GM23248 (cell line): ENCODE data around the gene C12orf75. TPM values are rescaled to one million over a fixed set of nuclear protein-coding genes. Genes with fewer than 3 reads are reported as not detected.

Source experiments
- DNase-seq: peaks from one replicate; pipeline ENCODE4 v3.0.0-alpha.2; 2015
- H2AFZ ChIP-seq: fragments of 200-600 bp; sonication (generic); 2 replicates; pipeline ENCODE4 v1.6.1; 2016; ENCODE audit warnings: antibody characterized with exemption
- H3F3A ChIP-seq: fragments of 200-600 bp; sonication (generic); 2 replicates; pipeline ENCODE4 v1.6.1; 2016; ENCODE audit warnings: mild to moderate bottlenecking, antibody characterized with exemption, mixed run types; ENCODE audit not compliant: insufficient read depth
- H3K27ac ChIP-seq: fragments of 200-600 bp; sonication (generic); 2 replicates; pipeline ENCODE4 v1.5.1; 2016; ENCODE audit warnings: mild to moderate bottlenecking
- H3K27me3 ChIP-seq: fragments of 200-600 bp; sonication (generic); replicated peaks from 2 replicates; pipeline ENCODE4 v1.6.1; 2016; ENCODE audit warnings: mild to moderate bottlenecking; ENCODE audit not compliant: insufficient read depth
- H3K36me3 ChIP-seq: fragments of 200-600 bp; sonication (generic); 2 replicates; pipeline ENCODE4 v1.6.1; 2016; ENCODE audit warnings: low read depth, mild to moderate bottlenecking
- H3K4me1 ChIP-seq: fragments of 200-600 bp; sonication (generic); 2 replicates; pipeline ENCODE4 v1.6.1; 2016; ENCODE audit warnings: mild to moderate bottlenecking; ENCODE audit not compliant: insufficient read depth
- H3K4me2 ChIP-seq: fragments of 200-600 bp; sonication (generic); one replicate; pipeline ENCODE4 v1.6.1; 2016; ENCODE audit warnings: mild to moderate bottlenecking; ENCODE audit not compliant: unreplicated experiment
- H3K4me3 ChIP-seq: fragments of 200-600 bp; sonication (generic); 2 replicates; pipeline ENCODE4 v1.5.1; 2016; ENCODE audit warnings: mild to moderate bottlenecking
- H3K79me2 ChIP-seq: fragments of 200-600 bp; sonication (generic); 2 replicates; pipeline ENCODE4 v1.6.1; 2016; ENCODE audit warnings: mild to moderate bottlenecking; ENCODE audit not compliant: insufficient read depth
- H3K9ac ChIP-seq: fragments of 200-600 bp; sonication (generic); 2 replicates; pipeline ENCODE4 v1.6.1; 2016; ENCODE audit warnings: mild to moderate bottlenecking
- H3K9me2 ChIP-seq: fragments of 200-600 bp; sonication (generic); 2 replicates; pipeline ENCODE4 v1.6.1; 2016; ENCODE audit warnings: mixed run types, mild to moderate bottlenecking, moderate library complexity; ENCODE audit not compliant: insufficient read depth
- H3K9me3 ChIP-seq: fragments of 200-600 bp; sonication (generic); one replicate; pipeline ENCODE4 v1.6.1; 2017; ENCODE audit warnings: low read depth
- H4K20me1 ChIP-seq: fragments of 200-600 bp; sonication (generic); 2 replicates; pipeline ENCODE4 v1.6.0; 2016; ENCODE audit not compliant: insufficient read depth
- EZH2 ChIP-seq: fragments of 200-600 bp; sonication (generic); IDR thresholded peaks from 2 replicates; pipeline ENCODE4 v1.6.1; 2018; ENCODE audit warnings: antibody characterized with exemption, mild to moderate bottlenecking; ENCODE audit not compliant: insufficient read depth, poor library complexity, severe bottlenecking
- EZH2phosphoT487 ChIP-seq: fragments of 200-600 bp; sonication (generic); IDR thresholded peaks from 2 replicates; pipeline ENCODE4 v1.6.1; 2018; ENCODE audit warnings: antibody characterized with exemption, moderate library complexity, mild to moderate bottlenecking, low read depth; ENCODE audit not compliant: insufficient read depth
- WGBS, 2 experiments: methylation state at CpG; one replicate each; pipeline ENCODE4 v1.1.6; 2015 to 2017; ENCODE audit warnings: low lambda C conversion rate in 2 of 2, low coverage in 1 of 2; ENCODE audit errors: missing lambda C conversion rate in 2 of 2; 5-methylcytosine and 5-hydroxymethylcytosine counted together
- in situ Hi-C: fragments of 300-500 bp; cut with MboI; formaldehyde crosslinking; loops from 2 replicates; pipeline ENCODE4 v1.15.0; 2020
- polyA plus RNA-seq: library from polyadenylated mRNA; unstranded; fragments of >200 nt; fragmentation: Nextera tagmentation; extraction: Ambion mirVana; gene quantifications from 2 replicates; pipeline ENCODE4 v1.2.1, GENCODE V29; 2016
- total RNA-seq: library from RNA; depleted of rRNA; stranded (reverse); fragments of >200 nt; shearing (Covaris generic); gene quantifications from 2 replicates; pipeline ENCODE4 v1.2.3, GENCODE V29; 2014

C12orf75 gene
- total and polyA plus RNA-seq, 2 experiments from 2014 or later, result 349 to 590 TPM

DNA sequence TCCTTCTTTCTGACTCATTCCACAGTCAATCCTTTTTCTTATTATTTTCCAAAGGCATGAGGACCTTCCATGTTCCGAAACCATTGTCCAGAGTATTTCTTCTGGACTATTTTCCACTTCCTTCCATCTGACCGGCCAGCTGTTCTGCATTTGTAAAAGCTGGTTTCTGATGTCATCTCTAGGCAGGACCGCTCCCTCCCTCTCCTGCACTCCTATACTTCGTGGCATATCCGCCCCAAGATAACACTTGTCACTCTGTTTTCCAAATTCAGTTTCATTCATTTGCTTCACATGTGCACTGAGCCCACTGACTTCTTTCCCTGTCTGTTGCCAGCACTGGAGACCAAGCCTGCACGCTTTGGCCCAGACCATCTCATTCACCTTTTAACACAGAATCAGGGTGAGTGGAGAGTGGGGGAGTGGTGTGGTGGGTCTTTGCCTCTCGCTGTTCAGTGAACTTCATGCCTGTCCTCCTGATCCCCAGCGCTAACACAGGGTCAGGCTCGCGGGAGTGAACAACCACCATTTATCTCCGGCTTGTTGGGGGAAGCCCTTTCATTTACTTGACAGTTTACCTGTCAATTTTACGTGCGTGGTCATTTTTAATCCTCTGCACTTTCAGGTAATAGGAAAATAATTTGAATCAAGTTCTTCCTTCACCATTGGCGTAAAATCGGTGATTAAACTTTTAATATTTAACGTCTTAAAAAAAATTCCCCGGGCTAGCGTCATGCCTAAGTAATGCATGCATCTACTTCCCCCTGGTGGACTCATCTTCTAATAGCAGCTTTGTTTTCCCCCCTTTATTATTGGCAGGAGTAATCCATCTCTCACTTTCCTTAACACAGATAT, 52.5 kb downstream of the C12orf75 start:
- Histone ChIP-seq H4K20me1 (no peaks in the 10 kb centered on the region), H3K36me3 (no peaks in the 10 kb centered on the region; the same call in 1 of the 2 replicates), H3K4me3 (peak overlapping the region; percentile 63), H3F3A (peaks cover 54% of the 10 kb centered on the region), H2AFZ (peak overlapping the region; percentile 72), H3K4me2 (peak overlapping the region; percentile 84), H3K4me1 (peaks cover 27% of the 10 kb centered on the region), H3K27ac (peak overlapping the region; percentile 91), H3K27me3 (no peaks in the 10 kb centered on the region), H3K9ac (peak overlapping the region; percentile 84), H3K9me2 (no peaks in the 10 kb centered on the region), H3K79me2 (no peaks in the 10 kb centered on the region; the same call in 1 of the 2 replicates), H3K9me3 (no peaks in the 10 kb centered on the region)
- DNase-seq, result peak; percentile 89
- no peak for TF ChIP-seq EZH2
- no peak for TF ChIP-seq EZH2phosphoT487
- 4% methylated on average over 18 of the region's 18 CpGs for WGBS, 2 experiments
- in situ Hi-C loops, result no loop called here

- no peak for TF ChIP-seq EZH2phosphoT487
- TF ChIP-seq EZH2, result no peak
- Histone ChIP-seq H3F3A (peaks cover 51% of the 10 kb centered on the region), H3K27ac (peak overlapping the region; percentile 42; the same call in 1 of the 2 replicates), H3K4me3 (no peak overlapping the region), H3K27me3 (no peaks in the 10 kb centered on the region), H4K20me1 (no peaks in the 10 kb centered on the region), H3K4me1 (peaks cover 27% of the 10 kb centered on the region), H3K79me2 (no peaks in the 10 kb centered on the region), H3K9me3 (no peaks in the 10 kb centered on the region), H3K9ac (no peak overlapping the region), H2AFZ (no peak overlapping the region), H3K36me3 (no peaks in the 10 kb centered on the region; the same call in 1 of the 2 replicates), H3K9me2 (no peaks in the 10 kb centered on the region), H3K4me2 (no peak overlapping the region)
- 96 to 99% methylated on average over 6 of the region's 6 CpGs for WGBS, 2 experiments
- in situ Hi-C loops, result no loop called here
- no peak for DNase-seq
Measured at GRCh38 chr12:105384220-105384619, 53.7 kb downstream of the C12orf75 start.

- Histone ChIP-seq H3K9me2 (no peaks in the 10 kb centered on the region), H3K9ac (peak overlapping the region; percentile 11; the same call in 1 of the 2 replicates), H3K4me2 (peak overlapping the region; percentile 7), H3K27me3 (no peaks in the 10 kb centered on the region), H3K27ac (peak overlapping the region; percentile 42), H3K4me1 (peaks cover 27% of the 10 kb centered on the region), H2AFZ (no peak overlapping the region), H3K4me3 (no peak overlapping the region), H3K9me3 (no peaks in the 10 kb centered on the region), H3K79me2 (no peaks in the 10 kb centered on the region), H4K20me1 (no peaks in the 10 kb centered on the region), H3K36me3 (no peaks in the 10 kb centered on the region; the same call in 1 of the 2 replicates), H3F3A (peaks cover 51% of the 10 kb centered on the region)
- WGBS, 2 experiments, result 85 to 89% methylated on average over 6 of the region's 6 CpGs
- TF ChIP-seq EZH2 (no peak), EZH2phosphoT487 (no peak)
- peak; percentile 64 for DNase-seq
- in situ Hi-C loops, result no loop called here
Measured at GRCh38 chr12:105384916-105385535, 54.5 kb downstream of the C12orf75 start.

DNA sequence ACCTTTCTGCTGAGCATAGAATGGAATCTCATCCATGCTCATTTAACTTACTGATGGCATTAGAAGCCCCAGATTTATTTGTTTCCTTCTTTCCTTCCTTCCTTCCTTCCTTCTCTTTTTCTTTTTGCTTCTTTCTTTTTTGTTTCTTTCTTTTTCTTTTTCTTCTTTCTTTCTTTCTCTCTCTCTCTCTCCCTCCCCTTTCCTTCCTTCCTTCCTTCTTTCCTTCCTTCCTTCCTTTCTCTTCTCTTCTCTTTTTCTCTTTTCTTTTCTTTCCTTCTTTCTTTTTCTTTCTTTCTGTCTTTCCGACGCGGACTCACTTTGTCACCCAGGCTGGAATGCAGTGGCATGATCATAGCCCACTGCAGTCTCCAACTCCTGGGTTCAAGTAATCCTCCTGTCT, 55.9 kb downstream of the C12orf75 start:
- H3K9me3 ChIP-seq, result no peaks in the 10 kb centered on the region
- 93 to 100% methylated on average over 3 of the region's 3 CpGs for WGBS, 2 experiments
- DNase-seq, result no peak
- H3K9ac ChIP-seq, result no peak overlapping the region
- TF ChIP-seq EZH2 (no peak), EZH2phosphoT487 (no peak)
- no peaks in the 10 kb centered on the region for H3K27me3 ChIP-seq
- H3K36me3 ChIP-seq, result no peaks in the 10 kb centered on the region; the same call in 1 of the 2 replicates
- H3K4me1 ChIP-seq, result peaks cover 27% of the 10 kb centered on the region
- H3K27ac ChIP-seq, result no peak overlapping the region
- in situ Hi-C loops, result no loop called here
- no peaks in the 10 kb centered on the region for H4K20me1 ChIP-seq
- peaks cover 44% of the 10 kb centered on the region for H3F3A ChIP-seq
- H3K9me2 ChIP-seq, result no peaks in the 10 kb centered on the region
- no peak overlapping the region for H2AFZ ChIP-seq
- no peak overlapping the region for H3K4me2 ChIP-seq
- H3K4me3 ChIP-seq, result no peak overlapping the region
- H3K79me2 ChIP-seq, result no peaks in the 10 kb centered on the region
